ENCODE measurements around the gene VASP. TPM values are rescaled to one million over a fixed set of nuclear protein-coding genes. Genes with fewer than 3 reads are reported as not detected.

VASP gene
- total and polyA plus RNA-seq, 9 of the 15 experiments (the other 6 are each of a cell fraction or from before 2014, with no cell fraction given): 16.7 to 261 (median 112) TPM

- TF ChIP-seq YY1 (IDR thresholded peaks at IDR 0.05; ENCODE audit: borderline replicate concordance in 1 of 3, control insufficient read depth in 1 of 3, extremely low read depth in 1 of 3, insufficient read depth in 3 of 3, insufficient read length in 1 of 3, insufficient replicate concordance in 2 of 3, low read depth in 1 of 3, low read length in 2 of 3): peak in 1 of 3 experiments; percentile 36
- 0 out of 2 replicates have a peak, but pooled peaks have one; percentile 4 for TF ChIP-seq PTBP1 (IDR thresholded peaks at IDR 0.05; ENCODE audit: low read depth, low read length)
- TF ChIP-seq ZNF696 (CRISPR knock-in tag; conservative IDR thresholded peaks at IDR 0.05): no peak
- TF ChIP-seq DIDO1 (tag; IDR thresholded peaks at IDR 0.05; ENCODE audit: low read depth): no peak; the same call in 1 of the 2 replicates
- TF ChIP-seq SOX6 (IDR thresholded peaks at IDR 0.05): no peak
- TF ChIP-seq, protein P1, sequence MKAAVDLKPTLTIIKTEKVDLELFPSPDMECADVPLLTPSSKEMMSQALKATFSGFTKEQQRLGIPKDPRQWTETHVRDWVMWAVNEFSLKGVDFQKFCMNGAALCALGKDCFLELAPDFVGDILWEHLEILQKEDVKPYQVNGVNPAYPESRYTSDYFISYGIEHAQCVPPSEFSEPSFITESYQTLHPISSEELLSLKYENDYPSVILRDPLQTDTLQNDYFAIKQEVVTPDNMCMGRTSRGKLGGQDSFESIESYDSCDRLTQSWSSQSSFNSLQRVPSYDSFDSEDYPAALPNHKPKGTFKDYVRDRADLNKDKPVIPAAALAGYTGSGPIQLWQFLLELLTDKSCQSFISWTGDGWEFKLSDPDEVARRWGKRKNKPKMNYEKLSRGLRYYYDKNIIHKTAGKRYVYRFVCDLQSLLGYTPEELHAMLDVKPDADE (conservative IDR thresholded peaks at IDR 0.05; ENCODE audit: control insufficient read depth, low read depth, low read length): no peak
- 0 out of 2 replicates have a peak, but pooled peaks have one; percentile 25 for TF ChIP-seq SPI1 (IDR thresholded peaks at IDR 0.05; ENCODE audit: borderline replicate concordance, low read depth, low read length)
- no peak for TF ChIP-seq NR1H2 (CRISPR knock-in tag; IDR thresholded peaks at IDR 0.05)
- peak; percentile 29; the same call in 1 of the 2 replicates for TF ChIP-seq PML (IDR thresholded peaks at IDR 0.05; ENCODE audit: low read length)
- no peak for TF ChIP-seq PRPF4 (IDR thresholded peaks at IDR 0.05; ENCODE audit: insufficient read depth, low read depth, low read length, poor library complexity, severe bottlenecking)
- TF ChIP-seq NUFIP1 (IDR thresholded peaks at IDR 0.05; ENCODE audit: partially characterized antibody): no peak
- no peak for TF ChIP-seq FUS (optimal IDR thresholded peaks at IDR 0.05; ENCODE audit: low read depth, low read length)
- TF ChIP-seq RBFOX2 (IDR thresholded peaks at IDR 0.05; ENCODE audit: low read depth, low read length): peak; percentile 79
- 0 out of 2 replicates have a peak, but pooled peaks have one; percentile 16 for TF ChIP-seq L3MBTL2 (IDR thresholded peaks at IDR 0.05)
- TF ChIP-seq ZNF699 (CRISPR knock-in tag; IDR thresholded peaks at IDR 0.05; ENCODE audit: insufficient replicate concordance): no peak
- TF ChIP-seq, protein P2, sequence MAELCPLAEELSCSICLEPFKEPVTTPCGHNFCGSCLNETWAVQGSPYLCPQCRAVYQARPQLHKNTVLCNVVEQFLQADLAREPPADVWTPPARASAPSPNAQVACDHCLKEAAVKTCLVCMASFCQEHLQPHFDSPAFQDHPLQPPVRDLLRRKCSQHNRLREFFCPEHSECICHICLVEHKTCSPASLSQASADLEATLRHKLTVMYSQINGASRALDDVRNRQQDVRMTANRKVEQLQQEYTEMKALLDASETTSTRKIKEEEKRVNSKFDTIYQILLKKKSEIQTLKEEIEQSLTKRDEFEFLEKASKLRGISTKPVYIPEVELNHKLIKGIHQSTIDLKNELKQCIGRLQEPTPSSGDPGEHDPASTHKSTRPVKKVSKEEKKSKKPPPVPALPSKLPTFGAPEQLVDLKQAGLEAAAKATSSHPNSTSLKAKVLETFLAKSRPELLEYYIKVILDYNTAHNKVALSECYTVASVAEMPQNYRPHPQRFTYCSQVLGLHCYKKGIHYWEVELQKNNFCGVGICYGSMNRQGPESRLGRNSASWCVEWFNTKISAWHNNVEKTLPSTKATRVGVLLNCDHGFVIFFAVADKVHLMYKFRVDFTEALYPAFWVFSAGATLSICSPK (IDR thresholded peaks at IDR 0.05; ENCODE audit: borderline replicate concordance): no peak
- no peak for TF ChIP-seq ETS2 (tag; IDR thresholded peaks at IDR 0.05; ENCODE audit: borderline replicate concordance, poor library complexity, severe bottlenecking)
- no peak for TF ChIP-seq PHF20 (IDR thresholded peaks at IDR 0.05; ENCODE audit: partially characterized antibody)
- TF ChIP-seq, protein P3, sequence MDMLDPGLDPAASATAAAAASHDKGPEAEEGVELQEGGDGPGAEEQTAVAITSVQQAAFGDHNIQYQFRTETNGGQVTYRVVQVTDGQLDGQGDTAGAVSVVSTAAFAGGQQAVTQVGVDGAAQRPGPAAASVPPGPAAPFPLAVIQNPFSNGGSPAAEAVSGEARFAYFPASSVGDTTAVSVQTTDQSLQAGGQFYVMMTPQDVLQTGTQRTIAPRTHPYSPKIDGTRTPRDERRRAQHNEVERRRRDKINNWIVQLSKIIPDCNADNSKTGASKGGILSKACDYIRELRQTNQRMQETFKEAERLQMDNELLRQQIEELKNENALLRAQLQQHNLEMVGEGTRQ (CRISPR knock-in tag; IDR thresholded peaks at IDR 0.05): no peak
- TF ChIP-seq VEZF1 (CRISPR knock-in tag; IDR thresholded peaks at IDR 0.05): peak; percentile 93
- TF ChIP-seq FOXJ3 (CRISPR knock-in tag; IDR thresholded peaks at IDR 0.05): no peak
Measured at GRCh38 chr19:45492627-45493470, 14.4 kb upstream of the VASP start (continued).

Measured in K562 (cell line).